ENCODE measurements around the gene SLC12A7.

Gene SLC12A7

GRCh38 chr5:1050423-1051365, 61.2 kb downstream of the SLC12A7 start:
- no peak for DNase-seq (ENCODE audit: low spot score)

GRCh38 chr5:1048861-1049838, 62.7 kb downstream of the SLC12A7 start:
- no peak for DNase-seq (ENCODE audit: low spot score)

- DNase-seq (ENCODE audit: low spot score): no peak
Measured at GRCh38 chr5:1048162-1048721, 63.6 kb downstream of the SLC12A7 start.

- no peak for DNase-seq (ENCODE audit: low spot score)
Measured at GRCh38 chr5:1047332-1047965, 64.4 kb downstream of the SLC12A7 start.

- DNase-seq (ENCODE audit: low spot score): no peak
Measured at GRCh38 chr5:1045960-1046560, 65.8 kb downstream of the SLC12A7 start.

- no peak for DNase-seq (ENCODE audit: low spot score)
Measured at GRCh38 chr5:1044117-1044516, 67.7 kb downstream of the SLC12A7 start.

GRCh38 chr5:1043327-1043726, 68.5 kb downstream of the SLC12A7 start:
- DNase-seq (ENCODE audit: low spot score): no peak

- DNase-seq (ENCODE audit: low spot score): no peak
Measured at GRCh38 chr5:1042626-1043025, 69.2 kb downstream of the SLC12A7 start.

- DNase-seq (ENCODE audit: low spot score): no peak
Measured at GRCh38 chr5:1041225-1042143, 70.4 kb downstream of the SLC12A7 start.

- no peak for DNase-seq (ENCODE audit: low spot score)
Measured at GRCh38 chr5:1040571-1040970, 71.3 kb downstream of the SLC12A7 start.

- no peak for DNase-seq (ENCODE audit: low spot score)
Measured at GRCh38 chr5:1039706-1040260, 72.1 kb downstream of the SLC12A7 start.

GRCh38 chr5:1039210-1039548, 72.7 kb downstream of the SLC12A7 start:
- DNase-seq (ENCODE audit: low spot score): no peak

- DNase-seq (ENCODE audit: low spot score): no peak
Measured at GRCh38 chr5:1038417-1039209, 73.2 kb downstream of the SLC12A7 start.

- no peak for DNase-seq (ENCODE audit: low spot score)
Measured at GRCh38 chr5:1037671-1038416, 74.0 kb downstream of the SLC12A7 start.

- no peak for DNase-seq (ENCODE audit: low spot score)
Measured at GRCh38 chr5:1037123-1037670, 74.7 kb downstream of the SLC12A7 start.

GRCh38 chr5:1036504-1037122, 75.2 kb downstream of the SLC12A7 start:
- no peak for DNase-seq (ENCODE audit: low spot score)

All from COLO829 (cell line).